Measurements from ENCODE around the gene TNIK. TPM values are rescaled to one million over a fixed set of nuclear protein-coding genes. Genes with fewer than 3 reads are reported as not detected.

Gene TNIK
- total and polyA plus RNA-seq, 10 of the 15 experiments (the other 5 are each of a cell fraction or from before 2014, with no cell fraction given) = 13.9 to 74.3 (median 48.2) TPM

GRCh38 chr3:171362575-171362974, 97.6 kb downstream of the TNIK start:
- H4K20me1 ChIP-seq (ENCODE audit: control insufficient read depth, insufficient read depth) = no peaks in the 10 kb centered on the region
- FAIRE-seq (no peak), ATAC-seq (no peak), DNase-seq (ENCODE audit: low read depth, low spot score) (no peak)
- H3K79me2 ChIP-seq (ENCODE audit: control insufficient read depth, insufficient read depth, low read length) = peaks cover 91% of the 10 kb centered on the region
- ChIA-PET POLR2A (interaction anchor here (0.6 to 1.0 kb wide), 4 partner anchors 9 to 59 kb away, joined by 3 to 4 read pairs (median 3); no protein-coding TSS in a partner anchor), CTCF (interaction anchor here (1.2 to 1.8 kb wide), 3 partner anchors 9 to 91 kb away, joined by 3 to 6 read pairs (median 6); no protein-coding TSS in a partner anchor), SMC1A (ENCODE audit: uncharacterized antibody, unreplicated experiment) (interaction anchor here (1.4 to 5.0 kb wide), 4 partner anchors 9 to 15 kb away, joined by 4 to 26 read pairs (median 6); no protein-coding TSS in a partner anchor), RAD21 (ENCODE audit: unreplicated experiment) (interaction anchor here (0.8 to 1.0 kb wide), 3 partner anchors 15 to 50 kb away, joined by 3 to 6 read pairs (median 3); no protein-coding TSS in a partner anchor)
- peaks cover 2% of the 10 kb centered on the region for H3K9me3 ChIP-seq (replicated peaks; ENCODE audit: control insufficient read depth, insufficient read depth, low read length)
- no peak overlapping the region for H3K9ac ChIP-seq (ENCODE audit: control insufficient read depth, insufficient read depth, low read length)
- H3K4me1 ChIP-seq (ENCODE audit: control insufficient read depth, insufficient read depth, low read length) = peaks cover 16% of the 10 kb centered on the region
- H3K27ac ChIP-seq (ENCODE audit: control insufficient read depth, insufficient read depth) = no peak overlapping the region
- intact Hi-C loops (cut with micrococcal nuclease; ENCODE audit: unreplicated experiment) (no loop called here), in situ Hi-C loops (cut with MboI) (no loop called here)
- no peak for TF ChIP-seq ZNF384 (IDR thresholded peaks at IDR 0.05; ENCODE audit: borderline replicate concordance, low read depth, low read length)
- TF ChIP-seq RAD51 (IDR thresholded peaks at IDR 0.05) = no peak
- TF ChIP-seq SIN3A (IDR thresholded peaks at IDR 0.05; ENCODE audit: low read depth, low read length) = no peak
- no peak for TF ChIP-seq ATF3 (IDR thresholded peaks at IDR 0.05; ENCODE audit: borderline replicate concordance, extremely low read depth, low read depth, low read length)
- no peak for TF ChIP-seq IKZF2 (IDR thresholded peaks at IDR 0.05)
- no peak overlapping the region for H3K4me2 ChIP-seq (ENCODE audit: control insufficient read depth, insufficient read depth)
- no TSS peak for BruUV-seq (replicated peaks)
- no peak overlapping the region for H3K4me3 ChIP-seq
- H3K27me3 ChIP-seq (replicated peaks in 1 of 2; ENCODE audit: control insufficient read depth in 2 of 2, insufficient read depth in 2 of 2, low read length in 1 of 2) = no peaks in the 10 kb centered on the region
- H2AFZ ChIP-seq (ENCODE audit: control insufficient read depth, low read depth, low read length) = no peak overlapping the region
- peaks cover 0 to 9% of the 10 kb centered on the region in 2 experiments; a peak in 1 of 4 replicates for H3K36me3 ChIP-seq (ENCODE audit: control insufficient read depth in 2 of 2, insufficient read depth in 2 of 2, low read length in 1 of 2)

DNA sequence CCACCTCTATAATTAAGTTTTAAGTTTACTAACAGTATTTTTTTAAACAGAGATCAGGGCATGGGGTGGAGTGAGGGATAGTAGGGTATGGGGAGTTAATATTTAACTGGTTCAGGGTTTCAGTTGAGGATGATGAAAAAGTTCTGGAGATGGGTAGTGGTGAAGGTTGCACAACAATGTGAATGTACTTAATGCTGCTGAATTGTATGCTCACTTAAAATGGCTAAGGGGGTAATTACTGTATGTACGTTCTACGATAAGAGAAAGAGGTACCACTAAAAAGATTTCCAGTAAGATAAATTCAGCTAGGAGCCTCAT, 101.4 kb downstream of the TNIK start:
- ATAC-seq (peak; percentile 60), FAIRE-seq (no peak), DNase-seq (ENCODE audit: low read depth, low spot score) (no peak)
- ChIA-PET SMC1A (ENCODE audit: uncharacterized antibody, unreplicated experiment) (interaction anchor here (0.8 to 3.0 kb wide), 10 partner anchors 9 to 170 kb away, joined by 3 to 24 read pairs (median 3); no protein-coding TSS in a partner anchor), POLR2A (interaction anchor here (0.5 to 1.0 kb wide), 6 partner anchors 9 to 186 kb away, joined by 3 to 5 read pairs (median 3); no protein-coding TSS in a partner anchor), CTCF (interaction anchor here (0.5 to 1.3 kb wide), 3 partner anchors 10 to 119 kb away, joined by 3 to 6 read pairs (median 4); no protein-coding TSS in a partner anchor), RAD21 (ENCODE audit: unreplicated experiment) (interaction anchor here (0.9 to 4.2 kb wide), 2 partner anchors 10 to 13 kb away, joined by 3 to 28 read pairs; no protein-coding TSS in a partner anchor)
- 94% methylated on average over 2 of the region's 2 CpGs for WGBS (ENCODE audit: insufficient coverage, insufficient replicate concordance, low lambda C conversion rate, missing lambda C conversion rate)
- Histone ChIP-seq H3K79me2 (ENCODE audit: control insufficient read depth, insufficient read depth, low read length) (peaks cover 92% of the 10 kb centered on the region), H2AFZ (ENCODE audit: control insufficient read depth, low read depth, low read length) (no peak overlapping the region), H3K9me3 (replicated peaks; ENCODE audit: control insufficient read depth, insufficient read depth, low read length) (peaks cover 2% of the 10 kb centered on the region; the same call in 2 of the 3 replicates), H3K36me3 (ENCODE audit: control insufficient read depth in 2 of 2, insufficient read depth in 2 of 2, low read length in 1 of 2) (peaks cover 0 to 15% of the 10 kb centered on the region in 2 experiments; a peak in 1 of 4 replicates), H4K20me1 (ENCODE audit: control insufficient read depth, insufficient read depth) (no peaks in the 10 kb centered on the region), H3K4me2 (ENCODE audit: control insufficient read depth, insufficient read depth) (no peak overlapping the region; the same call in 1 of the 2 replicates), H3K4me3 (no peak overlapping the region), H3K27me3 (replicated peaks in 1 of 2; ENCODE audit: control insufficient read depth in 2 of 2, insufficient read depth in 2 of 2, low read length in 1 of 2) (no peaks in the 10 kb centered on the region), H3K9ac (ENCODE audit: control insufficient read depth, insufficient read depth, low read length) (no peak overlapping the region), H3K27ac (ENCODE audit: control insufficient read depth, insufficient read depth) (no peak overlapping the region; the same call in 1 of the 2 replicates), H3K4me1 (ENCODE audit: control insufficient read depth, insufficient read depth, low read length) (peaks cover 35% of the 10 kb centered on the region)
- intact Hi-C loops (cut with micrococcal nuclease; ENCODE audit: unreplicated experiment) (loop anchor here (10.0 kb wide), 1 partner anchor 446 kb away; no protein-coding TSS in a partner anchor), in situ Hi-C loops (cut with MboI) (no loop called here)
- BruUV-seq (replicated peaks) = no TSS peak
- TF ChIP-seq KLF5 (IDR thresholded peaks at IDR 0.05; ENCODE audit: partially characterized antibody) = no peak
- no peak for TF ChIP-seq ZNF592 (IDR thresholded peaks at IDR 0.05)
- no peak for TF ChIP-seq BCL11A (IDR thresholded peaks at IDR 0.05; ENCODE audit: low read depth, low read length)
- TF ChIP-seq BACH1 (IDR thresholded peaks at IDR 0.05; ENCODE audit: borderline replicate concordance) = no peak
- no peak for TF ChIP-seq EZH2 (IDR thresholded peaks at IDR 0.05; ENCODE audit: borderline replicate concordance, control insufficient read depth, low read depth, low read length)
- no peak for TF ChIP-seq ZSCAN29 (IDR thresholded peaks at IDR 0.05)
- TF ChIP-seq ESRRA (IDR thresholded peaks at IDR 0.05; ENCODE audit: low read length) = no peak
- TF ChIP-seq ATF3 (IDR thresholded peaks at IDR 0.05; ENCODE audit: borderline replicate concordance, extremely low read depth, low read depth, low read length) = no peak

Data from GM12878 (cell line).